Peyer's patch (tissue), 4 donors: Measurements from ENCODE around the gene TMEM91.

Experiments used
- POLR2A ChIP-seq, 2 donors: fragments of 450-650 bp; IDR thresholded peaks; one replicate each; pipeline ENCODE4 v1.5.1; 2017; ENCODE audit warnings: antibody characterized with exemption in 2 of 2, mild to moderate bottlenecking in 2 of 2, moderate library complexity in 2 of 2
- TF ChIP-seq, protein P1 (sequence below), 6 experiments: fragments of 450-650 bp in 4 of 6; fragments of 200-600 bp in 2 of 6; sonication (generic) in 1 of 6; IDR thresholded peaks; one replicate each; pipeline ENCODE4 v1.5.1; 2017 to 2019; ENCODE audit warnings: antibody characterized with exemption in 6 of 6, mild to moderate bottlenecking in 3 of 6, moderate library complexity in 1 of 6

DNA sequence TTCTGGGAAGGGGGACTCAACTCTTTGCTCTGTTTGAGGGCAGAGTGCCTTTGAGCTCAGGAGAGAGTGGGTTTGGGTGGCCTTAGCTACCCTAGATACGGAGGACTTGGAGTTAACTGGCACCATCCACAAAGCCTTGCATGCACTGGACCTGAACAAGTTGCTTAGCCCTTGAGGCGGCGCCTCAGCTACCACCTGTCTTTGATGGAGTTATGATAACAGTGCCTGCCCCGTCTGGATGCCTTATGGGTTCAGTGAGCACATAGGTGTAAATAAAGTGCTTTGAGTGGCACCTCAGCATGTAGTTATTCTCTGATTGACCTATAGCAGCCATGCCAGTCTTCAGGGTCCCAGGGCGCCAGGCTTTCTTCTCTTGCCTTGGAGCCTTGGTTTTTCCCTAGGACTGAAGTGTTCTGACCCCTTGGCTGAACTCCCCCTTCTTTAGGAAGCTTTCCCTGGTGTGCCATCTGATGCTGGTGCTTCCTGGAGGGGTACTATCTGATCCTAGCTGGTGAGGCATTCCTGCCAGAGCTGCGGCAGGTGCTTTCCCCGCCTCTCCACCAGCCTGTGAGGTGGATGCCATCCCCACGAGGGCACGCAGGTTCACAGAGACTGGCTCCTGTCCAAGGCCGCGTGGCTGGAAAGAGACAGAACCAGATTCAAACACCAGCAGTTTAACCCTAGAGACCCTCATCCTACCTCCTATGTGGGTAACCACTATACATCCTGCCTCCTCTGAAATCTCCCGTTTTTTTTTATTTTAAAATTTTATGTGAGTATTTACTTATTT is 27.0 kb downstream of the TMEM91 start:
- TF ChIP-seq, protein P1, sequence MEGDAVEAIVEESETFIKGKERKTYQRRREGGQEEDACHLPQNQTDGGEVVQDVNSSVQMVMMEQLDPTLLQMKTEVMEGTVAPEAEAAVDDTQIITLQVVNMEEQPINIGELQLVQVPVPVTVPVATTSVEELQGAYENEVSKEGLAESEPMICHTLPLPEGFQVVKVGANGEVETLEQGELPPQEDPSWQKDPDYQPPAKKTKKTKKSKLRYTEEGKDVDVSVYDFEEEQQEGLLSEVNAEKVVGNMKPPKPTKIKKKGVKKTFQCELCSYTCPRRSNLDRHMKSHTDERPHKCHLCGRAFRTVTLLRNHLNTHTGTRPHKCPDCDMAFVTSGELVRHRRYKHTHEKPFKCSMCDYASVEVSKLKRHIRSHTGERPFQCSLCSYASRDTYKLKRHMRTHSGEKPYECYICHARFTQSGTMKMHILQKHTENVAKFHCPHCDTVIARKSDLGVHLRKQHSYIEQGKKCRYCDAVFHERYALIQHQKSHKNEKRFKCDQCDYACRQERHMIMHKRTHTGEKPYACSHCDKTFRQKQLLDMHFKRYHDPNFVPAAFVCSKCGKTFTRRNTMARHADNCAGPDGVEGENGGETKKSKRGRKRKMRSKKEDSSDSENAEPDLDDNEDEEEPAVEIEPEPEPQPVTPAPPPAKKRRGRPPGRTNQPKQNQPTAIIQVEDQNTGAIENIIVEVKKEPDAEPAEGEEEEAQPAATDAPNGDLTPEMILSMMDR (IDR thresholded peaks at IDR 0.05) = no peak
- no peak for TF ChIP-seq POLR2A (IDR thresholded peaks at IDR 0.05)
